Loucy (cell line): Measurements from ENCODE around the gene CTNNA2.

Experiments
- H2AFZ ChIP-seq: fragments of 200-600 bp; sonication (generic); 2 replicates; pipeline ENCODE4 v1.6.0; 2016; ENCODE audit warnings: antibody characterized with exemption, mild to moderate bottlenecking, low read length, moderate library complexity
- H3F3A ChIP-seq: fragments of 200-600 bp; 2 replicates; pipeline ENCODE4 v1.6.0; 2016; ENCODE audit warnings: antibody characterized with exemption, low read depth, mild to moderate bottlenecking
- H3K27me3 ChIP-seq: fragments of 200-600 bp; sonication (generic); 2 replicates; pipeline ENCODE4 v1.6.1; 2014; ENCODE audit warnings: low read length, mild to moderate bottlenecking; ENCODE audit not compliant: insufficient read depth, poor library complexity, severe bottlenecking
- H3K36me3 ChIP-seq: fragments of 200-600 bp; sonication (generic); 2 replicates; pipeline ENCODE4 v1.6.1; 2016; ENCODE audit warnings: low read length; ENCODE audit not compliant: insufficient read depth
- H3K4me1 ChIP-seq: fragments of 200-600 bp; sonication (generic); 2 replicates; pipeline ENCODE4 v1.5.1; 2014; ENCODE audit warnings: low read length, mild to moderate bottlenecking; ENCODE audit not compliant: insufficient read depth, poor library complexity, severe bottlenecking
- H3K4me2 ChIP-seq: fragments of 200-600 bp; sonication (generic); 2 replicates; pipeline ENCODE4 v1.6.0; 2014; ENCODE audit warnings: antibody characterized with exemption, low read length, low read depth, mild to moderate bottlenecking; ENCODE audit not compliant: poor library complexity, severe bottlenecking
- H3K4me3 ChIP-seq: fragments of 200-600 bp; sonication (generic); 2 replicates; pipeline ENCODE4 v1.5.1; 2014; ENCODE audit warnings: low read length, mild to moderate bottlenecking, mixed read lengths; ENCODE audit not compliant: poor library complexity, severe bottlenecking
- H3K79me2 ChIP-seq: fragments of 200-600 bp; sonication (generic); 2 replicates; pipeline ENCODE4 v1.6.1; 2014; ENCODE audit warnings: low read length; ENCODE audit not compliant: insufficient read depth
- H3K9ac ChIP-seq: fragments of 200-600 bp; sonication (generic); 2 replicates; pipeline ENCODE4 v1.6.0; 2014; ENCODE audit warnings: mild to moderate bottlenecking, low read depth, low read length, moderate library complexity; ENCODE audit not compliant: poor library complexity, severe bottlenecking
- H3K9me2 ChIP-seq: fragments of 200-600 bp; sonication (generic); replicated peaks from 2 replicates; pipeline ENCODE4 v1.6.1; 2016; ENCODE audit warnings: low read depth, low read length, mixed read lengths
- H3K9me3 ChIP-seq: fragments of 200-600 bp; sonication (generic); 2 replicates; pipeline ENCODE4 v1.6.1; 2014; ENCODE audit warnings: mild to moderate bottlenecking, antibody characterized with exemption, low read length, low read depth; ENCODE audit not compliant: insufficient read depth
- H4K20me1 ChIP-seq: fragments of 200-600 bp; sonication (generic); 2 replicates; pipeline ENCODE4 v1.6.0; 2014; ENCODE audit warnings: antibody characterized with exemption, low read length, mild to moderate bottlenecking; ENCODE audit not compliant: insufficient read depth, poor library complexity, severe bottlenecking
- CTCF ChIP-seq: fragments of 200-600 bp; sonication (generic); conservative IDR thresholded peaks from 2 replicates; pipeline ENCODE4 v1.5.1; 2014; ENCODE audit warnings: mild to moderate bottlenecking, antibody characterized with exemption, low read length
- EZH2phosphoT487 ChIP-seq: fragments of 200-600 bp; IDR thresholded peaks from 2 replicates; pipeline ENCODE4 v1.6.1; 2018; ENCODE audit warnings: antibody characterized with exemption, mild to moderate bottlenecking, moderate library complexity, borderline replicate concordance

CTNNA2 gene

GRCh38 chr2:80009211-80009610, 496.4 kb downstream of the CTNNA2 start:
- Histone ChIP-seq H3K9ac (no peak overlapping the region), H3K9me2 (no peaks in the 10 kb centered on the region), H3K79me2 (no peaks in the 10 kb centered on the region), H2AFZ (no peak overlapping the region), H3K4me1 (no peaks in the 10 kb centered on the region), H3K36me3 (no peaks in the 10 kb centered on the region), H3F3A (no peaks in the 10 kb centered on the region), H3K4me2 (no peak overlapping the region), H3K4me3 (no peak overlapping the region), H3K27me3 (peaks cover 3% of the 10 kb centered on the region), H3K9me3 (no peaks in the 10 kb centered on the region), H4K20me1 (no peaks in the 10 kb centered on the region)
- TF ChIP-seq EZH2phosphoT487 (no peak), CTCF (no peak)

- no peak overlapping the region for H2AFZ ChIP-seq
- H3K4me2 ChIP-seq: no peak overlapping the region
- H3K79me2 ChIP-seq: no peaks in the 10 kb centered on the region
- no peaks in the 10 kb centered on the region for H3K9me3 ChIP-seq
- peaks cover 3% of the 10 kb centered on the region for H3K27me3 ChIP-seq
- no peaks in the 10 kb centered on the region for H4K20me1 ChIP-seq
- H3K9ac ChIP-seq: no peak overlapping the region
- no peak overlapping the region for H3K4me3 ChIP-seq
- TF ChIP-seq EZH2phosphoT487: no peak
- TF ChIP-seq CTCF: no peak
- H3K4me1 ChIP-seq: no peaks in the 10 kb centered on the region
- no peaks in the 10 kb centered on the region for H3K9me2 ChIP-seq
- no peaks in the 10 kb centered on the region for H3K36me3 ChIP-seq
- H3F3A ChIP-seq: no peaks in the 10 kb centered on the region
These were observed 499.2 kb downstream of the CTNNA2 start for GRCh38 chr2:80012061-80012460.

- no peaks in the 10 kb centered on the region for H3F3A ChIP-seq
- no peak overlapping the region for H3K4me3 ChIP-seq
- H3K9ac ChIP-seq: no peak overlapping the region
- H3K4me1 ChIP-seq: no peaks in the 10 kb centered on the region
- H3K27me3 ChIP-seq: no peaks in the 10 kb centered on the region
- no peaks in the 10 kb centered on the region for H3K36me3 ChIP-seq
- H2AFZ ChIP-seq: no peak overlapping the region
- H3K9me3 ChIP-seq: no peaks in the 10 kb centered on the region
- TF ChIP-seq EZH2phosphoT487: no peak
- TF ChIP-seq CTCF: no peak
- H3K9me2 ChIP-seq: no peaks in the 10 kb centered on the region
- H3K79me2 ChIP-seq: no peaks in the 10 kb centered on the region
- no peaks in the 10 kb centered on the region for H4K20me1 ChIP-seq
- no peak overlapping the region for H3K4me2 ChIP-seq
These were observed 501.8 kb downstream of the CTNNA2 start for GRCh38 chr2:80014637-80015036.
